Ovary (tissue), 3 donors: ENCODE measurements around the gene L3MBTL2.

ENCODE experiments used
- CTCF ChIP-seq, 3 donors: fragments of 450-650 bp in 2 of 3; fragments of 200-600 bp in 1 of 3; IDR thresholded peaks; one replicate each; pipeline versions ENCODE4 v1.5.1 to v1.8.0; 2016 to 2022; ENCODE audit warnings: antibody characterized with exemption in 3 of 3, mild to moderate bottlenecking in 1 of 3
- POLR2A ChIP-seq: fragments of 450-650 bp; IDR thresholded peaks from one replicate; pipeline ENCODE4 v1.6.1; 2017; ENCODE audit warnings: antibody characterized with exemption, mild to moderate bottlenecking, moderate library complexity
- donor health status: DM: no; HTN: no; CAD: no.

GRCh38 chr22:41193829-41194228, 11.3 kb upstream of the L3MBTL2 start:
- TF ChIP-seq CTCF (IDR thresholded peaks at IDR 0.05): no peak
- TF ChIP-seq POLR2A: no peak
